GM12878 (cell line): ENCODE results near the gene ACAT2. TPM values are rescaled to one million over a fixed set of nuclear protein-coding genes. Genes with fewer than 3 reads are reported as not detected.

Experiments
- polyA plus RNA-seq, 11 experiments: library from polyadenylated mRNA; depleted of rRNA in 4 of 11; unstranded in 6 of 11; stranded (reverse) in 5 of 11; fragments of >200 nt; fragmentation: Nextera tagmentation in 4 of 11; fragmentation: Illumina TruSeq in 1 of 11; extraction: Ambion mirVana in 4 of 11; extraction: Trizol in 1 of 11; gene quantifications; 1 replicate in 1 of 11; 2 replicates in 10 of 11; pipeline versions ENCODE4 v1.2.1 to v1.2.3, GENCODE V29; 2011 to 2016; ENCODE audit warnings: inconsistent platforms in 2 of 11, missing spikeins in 2 of 11, low read depth in 1 of 11
- small RNA-seq: library from RNA; depleted of rRNA; stranded (forward); fragments of <200 nt; gene quantifications from one replicate; pipeline ENCODE3, GENCODE V24; 2014
- total RNA-seq, 4 experiments: library from RNA; depleted of rRNA in 3 of 4; stranded (reverse); fragments of >200 nt in 3 of 4; fragmentation: Illumina TruSeq in 1 of 4; extraction: Trizol in 1 of 4; gene quantifications; 2 replicates each; pipeline versions ENCODE4 v1.2.1 to v1.2.3, GENCODE V29; 2013 to 2021

The ACAT2 gene
- total and polyA plus RNA-seq, 10 of the 15 experiments (the other 5 are each of a cell fraction or from before 2014, with no cell fraction given): 87.9 to 257 (median 132) TPM

Small RNA genes lying within 50 kb of the gene (small RNA-seq; reads per million reads assigned to genes)
- gene RNU4ATAC18P (not detected), gene SNORA20 (15.3 reads per million, percentile 97 among the genes with 10 or more reads in this experiment), gene SNORA29 (not detected)

Other genes with a start within 250 kb of the ACAT2 start
- 39.8 and 40.5 TPM in 2 replicates for gene SOD2, start 68.8 kb upstream of the ACAT2 start, total RNA-seq (2014; rRNA removed)
- 34.4 and 37.8 TPM in 2 replicates for gene SOD2, start 68.8 kb upstream of the ACAT2 start, total RNA-seq (2014; rRNA removed; fragmentation: Illumina TruSeq; extraction: Trizol)
- gene SOD2, start 68.8 kb upstream of the ACAT2 start, total RNA-seq (2021): 46.4 and 50.5 TPM in 2 replicates
- 42.3 and 43.8 TPM in 2 replicates for gene SOD2, start 68.8 kb upstream of the ACAT2 start, polyA plus RNA-seq (2011; rRNA removed)
- gene SOD2, start 68.8 kb upstream of the ACAT2 start, polyA plus RNA-seq (2014; fragmentation: Illumina TruSeq; extraction: Trizol): 33.3 and 44.2 TPM in 2 replicates
- 10 to 100 TPM; 12.1 to 20.9 TPM for gene SOD2, start 68.8 kb upstream of the ACAT2 start, polyA plus RNA-seq (2014; fragmentation: Nextera tagmentation; extraction: Ambion mirVana)
- gene SOD2, start 68.8 kb upstream of the ACAT2 start, polyA plus RNA-seq (2014; rRNA removed): 36.2 and 37.7 TPM in 2 replicates
- 10 to 100 TPM; 48.6 to 55.8 TPM for gene SOD2, start 68.8 kb upstream of the ACAT2 start, polyA plus RNA-seq (2016; fragmentation: Nextera tagmentation; extraction: Ambion mirVana)
- 65.1 and 74.3 TPM in 2 replicates for gene WTAP, start 34.5 kb upstream of the ACAT2 start, total RNA-seq (2014; rRNA removed)
- 80.8 and 83.8 TPM in 2 replicates for gene WTAP, start 34.5 kb upstream of the ACAT2 start, total RNA-seq (2014; rRNA removed; fragmentation: Illumina TruSeq; extraction: Trizol)
- 73.0 and 79.0 TPM in 2 replicates for gene WTAP, start 34.5 kb upstream of the ACAT2 start, total RNA-seq (2021)
- 38.7 and 52.9 TPM in 2 replicates for gene WTAP, start 34.5 kb upstream of the ACAT2 start, polyA plus RNA-seq (2011; rRNA removed)
- 90.2 and 105 TPM in 2 replicates for gene WTAP, start 34.5 kb upstream of the ACAT2 start, polyA plus RNA-seq (2014; fragmentation: Illumina TruSeq; extraction: Trizol)
- 100 to 1,000 TPM; 102 to 132 TPM for gene WTAP, start 34.5 kb upstream of the ACAT2 start, polyA plus RNA-seq (2014; fragmentation: Nextera tagmentation; extraction: Ambion mirVana)
- 46.7 and 52.0 TPM in 2 replicates for gene WTAP, start 34.5 kb upstream of the ACAT2 start, polyA plus RNA-seq (2014; rRNA removed)
- gene WTAP, start 34.5 kb upstream of the ACAT2 start, polyA plus RNA-seq (2016; fragmentation: Nextera tagmentation; extraction: Ambion mirVana): 10 to 100 TPM; 82.3 to 95.7 TPM
- gene TCP1, start 27.6 kb downstream of the ACAT2 start, total RNA-seq (2014; rRNA removed): 347 and 350 TPM in 2 replicates
- 329 and 350 TPM in 2 replicates for gene TCP1, start 27.6 kb downstream of the ACAT2 start, total RNA-seq (2014; rRNA removed; fragmentation: Illumina TruSeq; extraction: Trizol)
- gene TCP1, start 27.6 kb downstream of the ACAT2 start, total RNA-seq (2021): 306 and 317 TPM in 2 replicates
- gene TCP1, start 27.6 kb downstream of the ACAT2 start, polyA plus RNA-seq (2011; rRNA removed): 133 and 194 TPM in 2 replicates
- 294 and 401 TPM in 2 replicates for gene TCP1, start 27.6 kb downstream of the ACAT2 start, polyA plus RNA-seq (2014; fragmentation: Illumina TruSeq; extraction: Trizol)
- 100 to 1,000 TPM; 201 to 241 TPM for gene TCP1, start 27.6 kb downstream of the ACAT2 start, polyA plus RNA-seq (2014; fragmentation: Nextera tagmentation; extraction: Ambion mirVana)
- 170 and 172 TPM in 2 replicates for gene TCP1, start 27.6 kb downstream of the ACAT2 start, polyA plus RNA-seq (2014; rRNA removed)
- 100 to 1,000 TPM; 452 to 457 TPM for gene TCP1, start 27.6 kb downstream of the ACAT2 start, polyA plus RNA-seq (2016; fragmentation: Nextera tagmentation; extraction: Ambion mirVana)
- 98.6 and 104 TPM in 2 replicates for gene MRPL18, start 28.4 kb downstream of the ACAT2 start, total RNA-seq (2014; rRNA removed)
- 81.9 and 82.3 TPM in 2 replicates for gene MRPL18, start 28.4 kb downstream of the ACAT2 start, total RNA-seq (2014; rRNA removed; fragmentation: Illumina TruSeq; extraction: Trizol)
- gene MRPL18, start 28.4 kb downstream of the ACAT2 start, total RNA-seq (2021): 68.5 and 69.3 TPM in 2 replicates
- gene MRPL18, start 28.4 kb downstream of the ACAT2 start, polyA plus RNA-seq (2011; rRNA removed): 108 and 128 TPM in 2 replicates
- 78.8 and 80.0 TPM in 2 replicates for gene MRPL18, start 28.4 kb downstream of the ACAT2 start, polyA plus RNA-seq (2014; fragmentation: Illumina TruSeq; extraction: Trizol)
- 100 to 1,000 TPM; 148 to 203 TPM for gene MRPL18, start 28.4 kb downstream of the ACAT2 start, polyA plus RNA-seq (2014; fragmentation: Nextera tagmentation; extraction: Ambion mirVana)
- 106 and 124 TPM in 2 replicates for gene MRPL18, start 28.4 kb downstream of the ACAT2 start, polyA plus RNA-seq (2014; rRNA removed)
- 100 to 1,000 TPM; 174 to 177 TPM for gene MRPL18, start 28.4 kb downstream of the ACAT2 start, polyA plus RNA-seq (2016; fragmentation: Nextera tagmentation; extraction: Ambion mirVana)
- gene PNLDC1, start 38.2 kb downstream of the ACAT2 start, total RNA-seq (2014; rRNA removed): 0.38 TPM in 1 of 2 replicates, not detected in the other
- 0.09 TPM in 1 of 2 replicates, not detected in the other for gene PNLDC1, start 38.2 kb downstream of the ACAT2 start, total RNA-seq (2014; rRNA removed; fragmentation: Illumina TruSeq; extraction: Trizol)
- 0.19 TPM in 1 of 2 replicates, not detected in the other for gene PNLDC1, start 38.2 kb downstream of the ACAT2 start, total RNA-seq (2021)
- 0.07 and 0.08 TPM in 2 replicates for gene PNLDC1, start 38.2 kb downstream of the ACAT2 start, polyA plus RNA-seq (2011; rRNA removed)
- gene PNLDC1, start 38.2 kb downstream of the ACAT2 start, polyA plus RNA-seq (2014; fragmentation: Illumina TruSeq; extraction: Trizol): 0.07 TPM in 1 of 2 replicates, not detected in the other
- gene PNLDC1, start 38.2 kb downstream of the ACAT2 start, polyA plus RNA-seq (2014; fragmentation: Nextera tagmentation; extraction: Ambion mirVana): under 1 TPM; 0.09 to 0.16 TPM
- gene PNLDC1, start 38.2 kb downstream of the ACAT2 start, polyA plus RNA-seq (2014; rRNA removed): 0.06 and 0.16 TPM in 2 replicates
- under 1 TPM; 0.09 to 0.25 TPM for gene PNLDC1, start 38.2 kb downstream of the ACAT2 start, polyA plus RNA-seq (2016; fragmentation: Nextera tagmentation; extraction: Ambion mirVana)
- gene MAS1, start 128.9 kb downstream of the ACAT2 start, total RNA-seq (2014; rRNA removed): under 0.01 TPM in 1 of 2 replicates, not detected in the other
- gene MAS1, start 128.9 kb downstream of the ACAT2 start, total RNA-seq (2014; rRNA removed; fragmentation: Illumina TruSeq; extraction: Trizol): not detected in 2 replicates
- not detected in 2 replicates for gene MAS1, start 128.9 kb downstream of the ACAT2 start, total RNA-seq (2021)
- 0.07 and 0.08 TPM in 2 replicates for gene MAS1, start 128.9 kb downstream of the ACAT2 start, polyA plus RNA-seq (2011; rRNA removed)
- gene MAS1, start 128.9 kb downstream of the ACAT2 start, polyA plus RNA-seq (2014; fragmentation: Illumina TruSeq; extraction: Trizol): 0.02 TPM in 1 of 2 replicates, not detected in the other
- gene MAS1, start 128.9 kb downstream of the ACAT2 start, polyA plus RNA-seq (2014; fragmentation: Nextera tagmentation; extraction: Ambion mirVana): not detected
- 0.01 TPM in 1 of 2 replicates, not detected in the other for gene MAS1, start 128.9 kb downstream of the ACAT2 start, polyA plus RNA-seq (2014; rRNA removed)
- gene MAS1, start 128.9 kb downstream of the ACAT2 start, polyA plus RNA-seq (2016; fragmentation: Nextera tagmentation; extraction: Ambion mirVana): not detected
- gene IGF2R, start 207.0 kb downstream of the ACAT2 start, total RNA-seq (2014; rRNA removed): 20.7 and 21.9 TPM in 2 replicates
- 15.2 and 16.2 TPM in 2 replicates for gene IGF2R, start 207.0 kb downstream of the ACAT2 start, total RNA-seq (2014; rRNA removed; fragmentation: Illumina TruSeq; extraction: Trizol)
- 36.6 and 40.1 TPM in 2 replicates for gene IGF2R, start 207.0 kb downstream of the ACAT2 start, total RNA-seq (2021)
- gene IGF2R, start 207.0 kb downstream of the ACAT2 start, polyA plus RNA-seq (2011; rRNA removed): 15.1 and 18.5 TPM in 2 replicates
- gene IGF2R, start 207.0 kb downstream of the ACAT2 start, polyA plus RNA-seq (2014; fragmentation: Illumina TruSeq; extraction: Trizol): 27.0 and 29.2 TPM in 2 replicates
- gene IGF2R, start 207.0 kb downstream of the ACAT2 start, polyA plus RNA-seq (2014; fragmentation: Nextera tagmentation; extraction: Ambion mirVana): 1 to 10 TPM in 1 of 2 experiments, under 1 TPM in 1; 1.00 to 1.5 TPM
- 17.3 and 20.1 TPM in 2 replicates for gene IGF2R, start 207.0 kb downstream of the ACAT2 start, polyA plus RNA-seq (2014; rRNA removed)
- gene IGF2R, start 207.0 kb downstream of the ACAT2 start, polyA plus RNA-seq (2016; fragmentation: Nextera tagmentation; extraction: Ambion mirVana): 1 to 10 TPM; 4.2 to 5.1 TPM